NCI-H1417 (cell line): ENCODE measurements around the gene NFXL1.

Experiments used
- DNase-seq, 3 experiments: peaks; one replicate each; lab custom pipeline; 2025; lab: John Stamatoyannopoulos, UW

NFXL1 gene

GRCh38 chr4:47891928-47892327 lies 22.5 kb downstream of the NFXL1 start:
- DNase-seq = no peak

- DNase-seq = no peak
Observed at GRCh38 chr4:47882228-47882627, 32.2 kb downstream of the NFXL1 start.

GRCh38 chr4:47879458-47879857 lies 34.9 kb downstream of the NFXL1 start:
- DNase-seq = no peak

DNA sequence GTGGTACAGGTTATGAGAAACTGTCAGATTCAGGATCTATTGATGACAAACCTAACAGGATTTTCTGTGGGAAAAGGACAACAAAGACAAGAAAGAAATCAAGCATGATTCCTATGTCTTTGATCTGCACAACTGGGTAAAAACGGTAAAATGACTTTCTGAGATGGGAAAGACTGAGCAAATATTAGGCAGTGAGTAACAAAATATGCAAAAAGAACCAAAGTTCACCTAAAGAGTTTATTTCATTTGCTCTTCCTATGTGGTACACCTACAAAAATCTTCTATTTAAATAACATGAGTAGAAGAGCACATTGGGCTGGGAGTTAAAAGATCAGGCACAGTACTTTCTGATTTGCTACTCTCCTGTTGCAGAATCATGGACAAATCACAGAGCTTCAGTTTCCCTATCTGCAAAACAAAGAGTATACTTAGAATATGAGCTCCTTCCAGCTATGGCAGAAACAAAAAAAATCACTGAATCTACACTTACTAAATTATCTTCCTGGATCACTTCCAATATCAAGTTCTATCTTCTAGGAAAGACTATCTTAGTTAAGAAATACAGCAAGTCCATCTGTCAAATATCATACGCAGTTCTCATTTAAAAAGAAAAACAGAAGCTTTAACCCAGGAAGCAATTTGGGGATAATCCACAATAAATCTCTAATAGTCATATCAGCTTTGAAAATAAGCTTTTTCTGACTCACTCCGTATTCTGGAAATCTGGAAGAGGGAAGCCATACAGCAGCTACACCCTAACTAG lies 37.4 kb downstream of the NFXL1 start:
- no peak for DNase-seq

DNA sequence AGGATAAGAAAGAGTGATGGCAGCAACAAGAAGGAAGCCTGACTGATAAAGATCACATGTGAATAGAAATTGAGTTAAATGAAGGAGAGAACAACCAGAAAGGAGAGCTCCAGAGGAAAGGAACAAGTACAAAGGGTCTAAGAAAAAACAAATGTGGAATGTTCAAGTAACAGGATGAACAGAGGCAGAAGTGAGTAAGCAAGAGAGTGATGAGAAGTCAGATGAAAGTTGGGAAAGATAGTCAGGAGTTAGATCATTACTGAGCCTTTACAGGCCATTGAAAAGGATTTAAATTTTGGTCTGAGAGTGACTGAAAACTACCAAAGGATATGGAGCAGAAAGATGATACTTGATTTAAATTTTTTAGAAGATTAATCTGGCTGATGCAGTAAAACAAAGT lies 38.1 kb downstream of the NFXL1 start:
- no peak for DNase-seq

DNA sequence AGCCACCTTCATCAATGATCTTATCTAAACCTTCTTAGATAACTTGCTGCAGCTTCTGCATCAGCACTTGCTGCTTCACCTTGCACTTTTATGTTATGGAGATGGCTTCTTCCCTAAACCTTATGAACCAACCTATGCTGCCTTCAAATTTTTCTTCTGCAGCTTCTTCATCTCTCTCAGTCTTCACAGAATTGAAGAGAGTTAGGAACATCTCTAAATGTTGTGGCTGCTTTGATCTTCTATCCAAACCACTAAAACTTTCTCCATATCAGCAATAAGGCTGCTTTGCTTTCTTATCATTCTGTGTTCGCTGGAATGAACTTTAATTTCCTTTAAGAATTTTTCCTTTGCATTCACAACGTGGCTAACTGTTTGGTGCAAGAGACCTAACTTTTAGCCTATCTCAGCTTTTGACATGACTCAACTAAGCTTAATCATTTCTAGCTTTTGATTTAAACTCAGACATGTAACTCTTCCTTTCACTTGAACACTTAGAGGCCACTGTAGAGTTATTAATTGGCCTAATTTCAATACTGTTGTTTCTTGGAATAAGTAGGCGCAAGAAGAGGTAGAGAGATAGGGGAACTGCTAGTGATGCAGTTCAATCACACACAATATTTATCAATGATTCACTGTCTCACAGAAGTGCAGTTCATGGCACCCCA lies 40.4 kb downstream of the NFXL1 start:
- no peak for DNase-seq

DNA sequence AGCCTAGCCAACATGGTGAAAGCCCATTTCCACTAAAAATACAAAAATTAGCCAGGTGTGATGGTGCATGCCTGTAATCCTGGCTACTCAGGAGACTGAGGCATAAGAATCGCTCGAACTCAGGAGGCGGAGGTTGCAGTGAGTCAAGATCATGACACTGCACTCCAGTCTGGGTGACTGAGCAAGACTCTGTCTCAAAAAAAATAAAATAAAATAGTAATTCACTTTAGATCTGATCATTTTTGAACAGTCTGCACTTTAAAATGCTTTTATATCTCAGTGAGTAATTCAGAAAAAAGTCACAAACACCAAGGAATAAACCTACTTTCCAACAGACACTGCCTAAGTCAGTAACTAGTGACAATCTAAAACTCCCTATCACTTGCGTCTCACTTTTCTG lies 50.9 kb downstream of the NFXL1 start:
- no peak for DNase-seq

GRCh38 chr4:47862297-47862696 lies 52.1 kb downstream of the NFXL1 start:
- DNase-seq = no peak

- no peak for DNase-seq
Observed at GRCh38 chr4:47860305-47860704, 54.1 kb downstream of the NFXL1 start.

DNA sequence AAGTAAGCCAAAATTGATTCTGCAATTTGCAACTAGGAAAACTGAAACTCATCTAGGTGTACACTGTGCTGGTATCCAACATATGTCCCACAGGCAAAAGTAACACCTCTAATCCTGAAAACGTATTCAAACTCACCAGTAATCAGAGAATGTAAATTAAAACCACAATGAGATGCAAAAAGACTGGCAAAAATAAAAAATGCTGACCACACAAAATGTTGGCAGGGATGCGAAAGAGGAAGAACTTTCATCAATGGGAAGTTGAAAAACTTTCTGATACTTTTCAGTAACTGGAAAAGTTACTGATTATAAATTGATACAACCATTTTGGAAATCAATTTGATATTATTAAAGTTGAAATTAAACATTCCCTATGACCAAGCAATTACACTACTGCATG lies 56.4 kb downstream of the NFXL1 start:
- no peak for DNase-seq

DNA sequence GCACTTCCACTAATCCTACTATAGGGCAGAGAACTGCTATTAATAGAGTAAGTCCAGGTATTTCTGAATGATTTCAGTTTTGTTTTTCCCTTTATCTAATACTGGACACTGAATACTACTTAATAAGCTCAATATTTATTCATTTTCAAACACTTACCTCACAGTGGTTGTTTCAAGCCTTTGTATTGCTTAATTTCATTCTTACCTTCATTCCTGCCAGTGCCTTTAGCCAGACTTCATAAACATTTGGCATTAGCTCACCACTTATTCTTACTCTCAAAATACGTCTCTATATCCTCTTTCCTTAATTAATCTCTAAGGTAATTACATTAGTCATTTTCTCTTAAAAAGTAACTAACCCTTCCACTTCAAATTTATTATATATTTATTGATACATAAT lies 57.7 kb downstream of the NFXL1 start:
- DNase-seq = no peak

- no peak for DNase-seq
Observed at GRCh38 chr4:47855350-47855749, 59.0 kb downstream of the NFXL1 start.

DNA sequence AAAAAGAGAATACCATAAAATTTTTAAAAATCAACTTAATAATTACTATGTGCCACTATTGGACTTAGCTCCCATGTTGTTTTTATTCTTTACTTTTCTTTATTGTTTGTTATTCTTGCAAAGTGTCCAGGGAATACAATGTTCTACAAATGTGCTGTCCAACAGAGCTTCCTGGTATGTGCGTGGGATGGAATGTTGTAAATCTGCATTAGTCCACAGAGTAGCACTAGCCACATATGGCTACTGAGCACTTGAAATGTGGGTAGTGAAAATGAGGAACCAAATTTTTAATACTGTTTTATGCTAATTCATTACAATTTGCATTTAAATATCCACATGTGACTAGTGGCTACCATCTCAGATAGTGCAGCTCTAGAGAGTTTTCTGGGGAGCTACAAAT lies 62.2 kb downstream of the NFXL1 start:
- DNase-seq = no peak

DNA sequence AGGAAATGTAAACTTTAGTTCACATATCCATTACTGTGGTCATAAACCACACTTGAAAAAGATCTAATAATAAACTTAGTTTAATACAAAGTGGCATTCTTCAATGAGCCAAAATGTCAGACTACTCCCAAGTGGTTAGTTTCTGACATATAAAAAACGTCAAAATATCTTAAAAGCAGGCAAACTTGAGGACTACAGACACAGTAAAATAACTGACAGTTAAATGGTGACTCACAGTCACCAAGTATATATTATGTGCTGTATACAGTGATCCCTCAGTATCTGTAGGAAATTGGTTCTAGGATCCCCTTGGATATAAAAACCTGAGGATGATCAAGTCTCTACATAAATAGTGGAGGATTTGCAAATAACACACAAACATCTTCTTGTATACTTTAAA lies 64.9 kb downstream of the NFXL1 start:
- no peak for DNase-seq

DNA sequence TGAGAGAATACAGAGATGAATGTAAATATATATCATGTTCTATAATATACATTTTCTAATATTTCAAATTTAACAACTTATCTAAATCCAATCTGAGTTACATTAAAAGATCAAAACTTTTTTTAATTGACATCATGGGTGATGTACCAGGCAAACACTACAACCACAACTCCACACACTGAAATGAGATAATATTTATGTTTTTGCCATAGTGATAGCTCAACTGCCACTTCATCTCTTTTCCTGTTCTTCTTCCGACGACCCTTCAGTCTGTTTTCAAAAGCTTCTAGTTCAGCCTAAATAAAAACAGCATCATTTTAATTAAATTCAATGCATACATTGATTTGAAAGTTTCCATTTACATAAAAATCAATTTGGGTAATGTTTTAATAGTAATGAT lies 66.3 kb downstream of the NFXL1 start:
- DNase-seq = no peak

- DNase-seq = no peak
Observed at GRCh38 chr4:47842985-47843384, 71.4 kb downstream of the NFXL1 start.

GRCh38 chr4:47840291-47840690 lies 74.1 kb downstream of the NFXL1 start:
- no peak for DNase-seq

- DNase-seq = peak in 1 of 3 experiments; percentile 4
Observed at GRCh38 chr4:47839259-47839658, 75.1 kb downstream of the NFXL1 start.

DNA sequence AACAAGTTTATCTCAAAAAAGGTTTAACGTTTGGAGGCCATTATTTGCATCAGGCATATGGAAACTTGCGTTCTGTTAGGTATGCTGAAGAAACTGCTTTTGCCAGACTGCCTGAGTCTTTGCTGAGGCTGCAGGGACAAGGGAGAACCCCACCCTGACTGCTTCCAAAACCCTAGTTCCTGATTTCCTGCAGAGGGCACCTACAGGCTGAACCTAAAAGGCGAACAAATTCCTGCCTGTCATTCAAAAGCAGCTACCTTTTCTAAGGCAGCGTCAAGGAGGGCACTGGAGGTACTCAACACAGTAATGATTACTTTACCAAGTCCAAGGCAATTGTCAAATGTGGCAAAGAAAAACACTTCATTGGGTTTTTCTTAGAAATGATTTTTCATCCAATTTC lies 75.9 kb downstream of the NFXL1 start:
- DNase-seq = peak in 1 of 3 experiments; percentile 22

GRCh38 chr4:47837908-47838294 lies 76.5 kb downstream of the NFXL1 start, which contains the start of gene CORIN:
CORIN (minus strand) TSS chr4:47838067; CDS start chr4:47837949, 118 bp downstream.
- DNase-seq = peak in 1 of 3 experiments; percentile 33

- DNase-seq = peak; percentile 8 to 74 (median 73)
Observed at GRCh38 chr4:47837094-47837907, 77.1 kb downstream of the NFXL1 start.

DNA sequence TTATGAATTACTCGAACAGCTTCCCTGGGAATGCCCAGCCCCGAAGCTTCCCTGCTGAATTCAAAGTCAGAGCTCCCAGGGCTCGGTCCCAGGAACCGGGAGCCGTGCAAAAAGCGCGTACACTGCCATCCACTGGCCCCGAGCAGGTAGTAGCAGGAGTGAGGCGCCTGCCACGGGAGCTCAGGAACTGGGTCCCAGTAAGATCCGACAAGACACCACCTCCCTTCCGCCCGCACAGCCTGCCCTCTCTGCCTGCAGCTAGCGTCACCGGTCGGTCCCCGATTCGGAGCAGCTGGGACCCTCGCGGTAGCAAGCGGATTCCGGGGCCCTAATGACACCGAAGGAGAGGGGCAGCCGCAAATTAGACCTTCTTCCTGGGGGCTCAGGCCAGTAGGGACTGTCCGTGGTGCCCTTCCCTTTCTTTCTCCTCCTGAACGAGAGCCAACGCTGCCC lies 77.7 kb downstream of the NFXL1 start:
- DNase-seq = peak; percentile 38 to 84 (median 73)

DNA sequence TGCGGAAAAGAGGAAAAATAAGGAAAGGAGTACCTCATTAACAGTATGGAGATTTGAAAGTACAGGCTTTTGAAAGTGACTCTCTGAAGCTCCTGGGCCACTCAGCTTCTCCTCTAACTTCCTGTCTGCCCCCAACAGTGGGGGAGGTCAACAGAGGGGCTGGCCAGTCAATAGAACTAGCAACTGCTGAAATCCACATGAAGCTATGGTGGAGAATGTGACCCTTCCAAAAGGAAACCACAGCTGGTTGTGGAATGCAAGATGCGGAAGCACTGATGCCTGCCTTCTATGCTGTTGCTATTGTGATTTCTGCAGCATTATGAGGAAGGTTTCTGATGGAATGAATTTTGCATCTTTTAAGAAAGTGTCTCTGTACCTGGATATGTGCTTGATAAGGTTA lies 78.9 kb downstream of the NFXL1 start:
- DNase-seq = no peak
